ENCODE results near the gene EYS. TPM values are rescaled to one million over a fixed set of nuclear protein-coding genes. Genes with fewer than 3 reads are reported as not detected.

EYS gene
- polyA plus RNA-seq, 2 of the 4 experiments (the other 2 are of a cell fraction): 0.03 to 0.06 TPM

GRCh38 chr6:63799313-63799712 is 1907.7 kb downstream of the EYS start:
- ATAC-seq (no peak), DNase-seq (ENCODE audit: low read depth in 1 of 2, low spot score in 1 of 2) (no peak), FAIRE-seq (no peak)
- Histone ChIP-seq H3K4me3 (no peak overlapping the region), H3K9me3 (no peaks in the 10 kb centered on the region), H3K4me1 (no peaks in the 10 kb centered on the region), H3K4me2 (no peak overlapping the region), H3K27ac (no peak overlapping the region)
- ChIA-PET POLR2A (no interaction called here), CTCF (interaction anchor here (1.7 kb wide), 1 partner anchor 201 kb away, joined by 6 read pairs; no protein-coding TSS in a partner anchor)
- 85% methylated on average over 1 of the region's 1 CpG for WGBS (ENCODE audit: missing lambda C conversion rate)
- TF ChIP-seq RNF2 (IDR thresholded peaks at IDR 0.05; ENCODE audit: borderline replicate concordance, low read depth) (no peak), EHF (CRISPR knock-in tag; IDR thresholded peaks at IDR 0.05) (no peak), FOSB (CRISPR knock-in tag; IDR thresholded peaks at IDR 0.05) (no peak), RFX5 (IDR thresholded peaks at IDR 0.05) (no peak), ZC3H11A (IDR thresholded peaks at IDR 0.05) (no peak), ATOH8 (CRISPR knock-in tag; IDR thresholded peaks at IDR 0.05; ENCODE audit: low read depth) (no peak)

GRCh38 chr6:63798378-63798777 is 1908.6 kb downstream of the EYS start:
- Histone ChIP-seq H3K4me2 (no peak overlapping the region), H3K4me3 (no peak overlapping the region), H3K27ac (no peak overlapping the region), H3K9me3 (no peaks in the 10 kb centered on the region), H3K4me1 (peaks cover 3% of the 10 kb centered on the region; the same call in 2 of the 3 replicates)
- ChIA-PET POLR2A (no interaction called here), CTCF (interaction anchor here (1.7 kb wide), 1 partner anchor 200 kb away, joined by 6 read pairs; no protein-coding TSS in a partner anchor)
- TF ChIP-seq JUN (IDR thresholded peaks at IDR 0.05): no peak
- TF ChIP-seq HOXB13 (CRISPR knock-in tag; IDR thresholded peaks at IDR 0.05; ENCODE audit: low read depth): no peak
- TF ChIP-seq RCOR1 (IDR thresholded peaks at IDR 0.05; ENCODE audit: low read depth, low read length): no peak
- no peak for TF ChIP-seq BCL3 (IDR thresholded peaks at IDR 0.05)
- TF ChIP-seq ZSCAN20 (CRISPR knock-in tag; IDR thresholded peaks at IDR 0.05): no peak
- TF ChIP-seq RAD21 (conservative IDR thresholded peaks at IDR 0.05 in 1 of 2, IDR thresholded peaks at IDR 0.05 in 1 of 2): no peak
- TF ChIP-seq E2F6 (IDR thresholded peaks at IDR 0.05; ENCODE audit: borderline replicate concordance, low read depth): no peak
- TF ChIP-seq KDM5A (IDR thresholded peaks at IDR 0.05): no peak
- TF ChIP-seq MAZ (IDR thresholded peaks at IDR 0.05; ENCODE audit: borderline replicate concordance, low read depth, low read length): no peak
- no peak for TF ChIP-seq NFE2L2 (conservative IDR thresholded peaks at IDR 0.05; ENCODE audit: low read length)
- no peak for TF ChIP-seq HMGXB4 (CRISPR knock-in tag; IDR thresholded peaks at IDR 0.05; ENCODE audit: borderline replicate concordance)
- TF ChIP-seq ATOH8 (CRISPR knock-in tag; IDR thresholded peaks at IDR 0.05; ENCODE audit: low read depth): no peak
- TF ChIP-seq PBX3 (IDR thresholded peaks at IDR 0.05): no peak
- DNase-seq (ENCODE audit: low read depth in 1 of 2, low spot score in 1 of 2) (no peak), ATAC-seq (no peak), FAIRE-seq (no peak)

Measured in A549 (cell line).